Neural cell (in vitro differentiated cells): Measurements from ENCODE around the gene FBLN5. TPM values are rescaled to one million over a fixed set of nuclear protein-coding genes. Genes with fewer than 3 reads are reported as not detected.

Experiments
- H2AFZ ChIP-seq: fragments of 200-600, 300-800 bp; sonication (generic), shearing (Covaris generic); 2 replicates; pipeline ENCODE4 v1.6.0; 2014; ENCODE audit warnings: low read depth, mild to moderate bottlenecking, antibody characterized with exemption, low read length, moderate library complexity
- H3F3A ChIP-seq: fragments of 200-600 bp; shearing (Covaris generic); 2 replicates; pipeline ENCODE4 v1.6.1; 2016; ENCODE audit warnings: mild to moderate bottlenecking, moderate library complexity, mixed read lengths, antibody characterized with exemption, low read length; ENCODE audit not compliant: insufficient read depth, poor library complexity, severe bottlenecking
- H3K27ac ChIP-seq: fragments of 200-600, 300-800 bp; sonication (generic), shearing (Covaris generic); 2 replicates; pipeline ENCODE4 v1.5.1; 2014; ENCODE audit warnings: mild to moderate bottlenecking, low read length, moderate library complexity
- H3K27me3 ChIP-seq: fragments of 300-800, 200-600 bp; sonication (generic), shearing (Covaris generic); 2 replicates; pipeline ENCODE4 v1.6.0; 2014; ENCODE audit warnings: mild to moderate bottlenecking, low read depth, low read length, moderate library complexity; ENCODE audit not compliant: insufficient read depth
- H3K36me3 ChIP-seq: fragments of 300-800, 200-600 bp; sonication (generic), shearing (Covaris generic); 2 replicates; pipeline ENCODE4 v1.5.1; 2014; ENCODE audit warnings: mild to moderate bottlenecking, antibody characterized with exemption, low read length, moderate library complexity; ENCODE audit not compliant: insufficient read depth
- H3K4me2 ChIP-seq: fragments of 300-800, 200-600 bp; sonication (generic), shearing (Covaris generic); 2 replicates; pipeline ENCODE4 v1.6.0; 2014; ENCODE audit warnings: mild to moderate bottlenecking, low read length
- H3K4me3 ChIP-seq: fragments of 300-800, 200-600 bp; sonication (generic), shearing (Covaris generic); 2 replicates; pipeline ENCODE4 v1.5.1; 2014; ENCODE audit warnings: mild to moderate bottlenecking, low read length, moderate library complexity
- H3K79me2 ChIP-seq: fragments of 200-600 bp; shearing (Covaris generic); replicated peaks from 2 replicates; pipeline ENCODE4 v1.6.0; 2014; ENCODE audit warnings: mild to moderate bottlenecking, low read length, moderate library complexity; ENCODE audit not compliant: insufficient read depth
- H3K9ac ChIP-seq: fragments of 300-800, 200-600 bp; sonication (generic), shearing (Covaris generic); 2 replicates; pipeline ENCODE4 v1.6.1; 2016; ENCODE audit warnings: mild to moderate bottlenecking, low read length, mixed read lengths
- H3K9me2 ChIP-seq: fragments of 200-600 bp; shearing (Covaris generic); 2 replicates; pipeline ENCODE4 v1.6.1; 2016; ENCODE audit warnings: mild to moderate bottlenecking, low read length, mixed read lengths; ENCODE audit not compliant: insufficient read depth
- H3K9me3 ChIP-seq: fragments of 200-600, 300-800 bp; sonication (generic), shearing (Covaris generic); 2 replicates; pipeline ENCODE4 v1.6.1; 2016; ENCODE audit warnings: mild to moderate bottlenecking, mixed run types, low read length, moderate library complexity, mixed read lengths
- H4K20me1 ChIP-seq: fragments of 200-600 bp; shearing (Covaris generic); 2 replicates; pipeline ENCODE4 v1.6.1; 2016; ENCODE audit warnings: mild to moderate bottlenecking, mixed run types; ENCODE audit not compliant: insufficient read depth
- CTCF ChIP-seq: fragments of 450-650 bp; IDR thresholded peaks from 2 replicates; pipeline ENCODE4 v1.5.1; 2014; ENCODE audit warnings: antibody characterized with exemption, mild to moderate bottlenecking, moderate library complexity; ENCODE audit not compliant: poor library complexity, severe bottlenecking
- EP300 ChIP-seq: fragments of 450-650 bp; conservative IDR thresholded peaks from 2 replicates; pipeline ENCODE4 v1.6.1; 2014; ENCODE audit warnings: antibody characterized with exemption, mild to moderate bottlenecking, moderate library complexity; ENCODE audit not compliant: poor library complexity, severe bottlenecking
- EZH2 ChIP-seq: fragments of 200-600, 300-800 bp; shearing (Covaris generic), sonication (generic); IDR thresholded peaks from 2 replicates; pipeline ENCODE4 v1.6.1; 2014; ENCODE audit warnings: antibody characterized with exemption, low read length, borderline replicate concordance, mild to moderate bottlenecking; ENCODE audit not compliant: insufficient read depth, poor library complexity, severe bottlenecking
- MXI1 ChIP-seq: fragments of 450-650 bp; conservative IDR thresholded peaks from 2 replicates; pipeline ENCODE4 v1.6.1; 2014; ENCODE audit warnings: antibody characterized with exemption, mild to moderate bottlenecking; ENCODE audit not compliant: poor library complexity, severe bottlenecking
- POLR2AphosphoS5 ChIP-seq: IDR thresholded peaks from 2 replicates; pipeline ENCODE4 v1.6.1; 2012
- RAD21 ChIP-seq: fragments of 450-650 bp; conservative IDR thresholded peaks from 2 replicates; pipeline ENCODE4 v1.6.1; 2014; ENCODE audit warnings: antibody characterized with exemption, mild to moderate bottlenecking, moderate library complexity
- REST ChIP-seq: IDR thresholded peaks from 2 replicates; pipeline ENCODE4 v1.6.1; 2012; ENCODE audit warnings: borderline replicate concordance
- SMC3 ChIP-seq: fragments of 450-650 bp; conservative IDR thresholded peaks from 2 replicates; pipeline ENCODE4 v1.6.1; 2014; ENCODE audit warnings: antibody characterized with exemption, mild to moderate bottlenecking, moderate library complexity; ENCODE audit not compliant: poor library complexity
- TAF1 ChIP-seq: IDR thresholded peaks from 2 replicates; pipeline ENCODE4 v1.6.1; 2012; ENCODE audit warnings: low read depth
- polyA plus RNA-seq: library from polyadenylated mRNA; depleted of rRNA; stranded (reverse); fragments of >200 nt; gene quantifications from 2 replicates; pipeline ENCODE4 v1.2.3, GENCODE V29; 2014

The FBLN5 gene
- polyA plus RNA-seq, 1 donor from 2014 or later: 1.5 TPM

- Histone ChIP-seq H3K36me3 (no peaks in the 10 kb centered on the region), H3K27me3 (no peaks in the 10 kb centered on the region), H3K9me2 (no peaks in the 10 kb centered on the region), H3K9me3 (no peaks in the 10 kb centered on the region), H2AFZ (no peak overlapping the region), H3K79me2 (no peaks in the 10 kb centered on the region), H3K9ac (no peak overlapping the region), H3K27ac (no peak overlapping the region), H3F3A (no peaks in the 10 kb centered on the region), H3K4me2 (no peak overlapping the region), H3K4me3 (no peak overlapping the region), H4K20me1 (no peaks in the 10 kb centered on the region)
- no peak for TF ChIP-seq RAD21
- no peak for TF ChIP-seq POLR2AphosphoS5
- TF ChIP-seq EZH2: no peak
- TF ChIP-seq TAF1: no peak
- no peak for TF ChIP-seq REST
- TF ChIP-seq MXI1: no peak
- TF ChIP-seq SMC3: no peak
- no peak for TF ChIP-seq CTCF
- TF ChIP-seq EP300: no peak
Measured at GRCh38 chr14:91885839-91886238, 61.7 kb downstream of the FBLN5 start.

- Histone ChIP-seq H3K27me3 (no peaks in the 10 kb centered on the region), H3K4me2 (no peak overlapping the region), H3K9me3 (no peaks in the 10 kb centered on the region), H3K79me2 (no peaks in the 10 kb centered on the region), H3K36me3 (no peaks in the 10 kb centered on the region), H3K4me3 (no peak overlapping the region), H2AFZ (no peak overlapping the region), H4K20me1 (no peaks in the 10 kb centered on the region), H3K27ac (no peak overlapping the region), H3F3A (no peaks in the 10 kb centered on the region), H3K9ac (no peak overlapping the region), H3K9me2 (no peaks in the 10 kb centered on the region)
- TF ChIP-seq RAD21: no peak
- TF ChIP-seq EZH2: no peak
- no peak for TF ChIP-seq SMC3
- no peak for TF ChIP-seq TAF1
- no peak for TF ChIP-seq POLR2AphosphoS5
- no peak for TF ChIP-seq CTCF
- no peak for TF ChIP-seq MXI1
- no peak for TF ChIP-seq EP300
- no peak for TF ChIP-seq REST
Measured at GRCh38 chr14:91885113-91885712, 62.3 kb downstream of the FBLN5 start.
